ENCODE results near the gene FRAT1. TPM values are rescaled to one million over a fixed set of nuclear protein-coding genes. Genes with fewer than 3 reads are reported as not detected.

Gene FRAT1
- total and polyA plus RNA-seq, 2 of the 4 experiments (the other 2 are of a cell fraction) = 0.54 to 0.89 TPM

- no peaks in the 10 kb centered on the region; the same call in 1 of the 2 replicates for H3K27me3 ChIP-seq (ENCODE audit: control insufficient read depth, insufficient read depth, low read length)
- no peak overlapping the region for H3K27ac ChIP-seq (ENCODE audit: insufficient read depth, low read length)
- intact Hi-C loops (cut with micrococcal nuclease) (no loop called here), dilution Hi-C loops (cut with HindIII; ENCODE audit: low sequenced_read_pairs, unreplicated experiment) (no loop called here), in situ Hi-C loops (cut with MboI; ENCODE audit: low sequenced_read_pairs) (no loop called here)
- no peaks in the 10 kb centered on the region for H4K20me1 ChIP-seq (ENCODE audit: insufficient read depth, low read length)
- H4K8ac ChIP-seq (ENCODE audit: low read depth in 2 of 2, low read length in 2 of 2) = no peak overlapping the region
- H4K5ac ChIP-seq (ENCODE audit: low read depth, low read length) = no peak overlapping the region
- no peaks in the 10 kb centered on the region for H3K79me1 ChIP-seq (ENCODE audit: low read depth in 1 of 2, low read length in 2 of 2)
- no peaks in the 10 kb centered on the region for H3K9me3 ChIP-seq (ENCODE audit: control insufficient read depth, insufficient read depth, low read length)
- no peaks in the 10 kb centered on the region for H3K4me1 ChIP-seq (ENCODE audit: control insufficient read depth, insufficient read depth, low read length)
- H2BK20ac ChIP-seq (ENCODE audit: low read depth, low read length) = no peak overlapping the region
- BruUV-seq (replicated peaks) = no TSS peak
- no peaks in the 10 kb centered on the region for H3K36me3 ChIP-seq (ENCODE audit: control insufficient read depth, insufficient read depth, low read length)
- no peak overlapping the region for H2AK5ac ChIP-seq (ENCODE audit: low read depth, low read length)
- H3K4me2 ChIP-seq (ENCODE audit: low read depth, low read length) = no peak overlapping the region
- no peak overlapping the region for H3K56ac ChIP-seq (ENCODE audit: extremely low read depth, insufficient read depth, low read length)
- ATAC-seq (ENCODE audit: low read depth) (no peak), DNase-seq (no peak)
- TF ChIP-seq NFE2L2 (IDR thresholded peaks at IDR 0.05; ENCODE audit: low read depth, low read length) = no peak
- TF ChIP-seq, protein P1, sequence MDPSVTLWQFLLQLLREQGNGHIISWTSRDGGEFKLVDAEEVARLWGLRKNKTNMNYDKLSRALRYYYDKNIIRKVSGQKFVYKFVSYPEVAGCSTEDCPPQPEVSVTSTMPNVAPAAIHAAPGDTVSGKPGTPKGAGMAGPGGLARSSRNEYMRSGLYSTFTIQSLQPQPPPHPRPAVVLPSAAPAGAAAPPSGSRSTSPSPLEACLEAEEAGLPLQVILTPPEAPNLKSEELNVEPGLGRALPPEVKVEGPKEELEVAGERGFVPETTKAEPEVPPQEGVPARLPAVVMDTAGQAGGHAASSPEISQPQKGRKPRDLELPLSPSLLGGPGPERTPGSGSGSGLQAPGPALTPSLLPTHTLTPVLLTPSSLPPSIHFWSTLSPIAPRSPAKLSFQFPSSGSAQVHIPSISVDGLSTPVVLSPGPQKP (IDR thresholded peaks at IDR 0.05; ENCODE audit: borderline replicate concordance, low read depth, low read length) = no peak
- TF ChIP-seq FOS (IDR thresholded peaks at IDR 0.05; ENCODE audit: low read depth, low read length) = no peak
- no peak for TF ChIP-seq CHD1 (IDR thresholded peaks at IDR 0.05; ENCODE audit: low read depth, low read length)
- TF ChIP-seq CEBPB (IDR thresholded peaks at IDR 0.05; ENCODE audit: low read depth, low read length) = no peak
- TF ChIP-seq RCOR1 (IDR thresholded peaks at IDR 0.05; ENCODE audit: insufficient replicate concordance, low read length) = no peak
- no peak for TF ChIP-seq MAZ (IDR thresholded peaks at IDR 0.05; ENCODE audit: borderline replicate concordance, low read depth, low read length)
- TF ChIP-seq MXI1 (IDR thresholded peaks at IDR 0.05; ENCODE audit: borderline replicate concordance, low read depth, low read length) = no peak
- H2AK9ac ChIP-seq (replicated peaks; ENCODE audit: low read depth, low read length, poor library complexity) = no peak overlapping the region
- H2BK15ac ChIP-seq (ENCODE audit: low read depth, low read length) = no peak overlapping the region
- H3K9me1 ChIP-seq (ENCODE audit: insufficient read depth, low read length) = no peaks in the 10 kb centered on the region
- no CpG with 5 or more reads among the region's 11 CpGs for WGBS, 2 experiments (ENCODE audit: extremely low coverage in 2 of 2, insufficient read length in 1 of 2)
- POLR2A ChIA-PET (ENCODE audit: unreplicated experiment) = no interaction called here
- no peak overlapping the region for H3K4me3 ChIP-seq (ENCODE audit: insufficient read depth, low read depth, low read length)
- no peak overlapping the region for H3K9ac ChIP-seq (ENCODE audit: low read depth, low read length)
- H3K23ac ChIP-seq (ENCODE audit: low read depth, low read length) = no peak overlapping the region
- H2BK5ac ChIP-seq (ENCODE audit: low read depth, low read length, poor library complexity, severe bottlenecking) = no peak overlapping the region
- CTCF ChIA-PET = interaction anchor here (0.7 kb wide), 1 partner anchor 13 kb away, joined by 3 read pairs; no protein-coding TSS in a partner anchor
- H2BK120ac ChIP-seq (ENCODE audit: low read depth, low read length) = no peak overlapping the region
- no peak overlapping the region for H2AFZ ChIP-seq (replicated peaks; ENCODE audit: low read length, poor library complexity)
- H3K14ac ChIP-seq (replicated peaks; ENCODE audit: low read depth, low read length) = no peak overlapping the region
- no peak overlapping the region for H3K18ac ChIP-seq (ENCODE audit: low read depth, low read length)
- H4K91ac ChIP-seq (ENCODE audit: insufficient read depth, low read depth, low read length) = no peak overlapping the region
- no peak overlapping the region for H3K4ac ChIP-seq (ENCODE audit: low read depth, low read length)
Observed at GRCh38 chr10:97302088-97302791, 16.8 kb upstream of the FRAT1 start.

Data from IMR-90 (cell line).